Middle frontal gyrus (tissue), 1 donor: ENCODE data around the gene MALT1.
"Not testable (repeated sequence)": the region's sequence is repeated elsewhere in the genome, so short reads cannot be mapped to it uniquely, and the experiment has no call there.

Source experiments
- DNase-seq: peaks from one replicate; pipeline ENCODE4 v3.0.0-alpha.2; 2015; ENCODE audit warnings: low spot score; ENCODE audit errors: extremely low spot score

The MALT1 gene

DNA sequence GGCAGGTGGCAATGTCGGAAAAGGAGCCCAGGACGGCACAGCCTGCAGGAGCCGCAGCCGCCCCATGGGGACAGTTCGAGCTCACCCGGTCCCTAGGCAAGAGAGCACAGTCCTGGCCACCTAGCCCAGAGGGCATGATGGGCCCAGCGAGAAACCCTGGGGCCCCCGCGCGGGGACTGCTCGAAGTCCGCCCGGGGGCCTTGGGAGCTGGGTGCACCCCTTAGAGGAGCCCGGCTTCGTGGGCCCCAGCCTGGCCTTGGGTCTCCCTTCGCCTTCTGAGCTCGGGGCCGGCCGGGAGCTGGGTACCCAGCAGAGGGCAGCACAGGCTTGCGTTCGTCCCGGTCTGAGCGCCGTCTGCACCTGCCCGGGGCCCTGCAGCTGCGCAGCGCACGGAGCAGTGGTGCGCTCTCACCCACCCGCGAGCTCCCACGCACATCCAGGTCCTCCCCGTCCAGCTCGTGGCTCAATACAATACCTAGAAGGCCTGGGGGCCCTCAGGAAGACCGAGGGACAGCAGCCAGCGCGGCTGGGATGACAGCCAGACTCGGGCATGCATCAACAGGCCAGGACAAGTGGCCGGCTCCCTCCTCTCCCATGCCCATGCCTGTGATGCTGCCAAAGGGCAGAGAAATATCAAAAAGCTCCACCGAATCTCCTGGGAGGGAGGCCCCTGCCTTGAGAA, 97.2 kb downstream of the MALT1 start:
- DNase-seq = peak; percentile 48

DNA sequence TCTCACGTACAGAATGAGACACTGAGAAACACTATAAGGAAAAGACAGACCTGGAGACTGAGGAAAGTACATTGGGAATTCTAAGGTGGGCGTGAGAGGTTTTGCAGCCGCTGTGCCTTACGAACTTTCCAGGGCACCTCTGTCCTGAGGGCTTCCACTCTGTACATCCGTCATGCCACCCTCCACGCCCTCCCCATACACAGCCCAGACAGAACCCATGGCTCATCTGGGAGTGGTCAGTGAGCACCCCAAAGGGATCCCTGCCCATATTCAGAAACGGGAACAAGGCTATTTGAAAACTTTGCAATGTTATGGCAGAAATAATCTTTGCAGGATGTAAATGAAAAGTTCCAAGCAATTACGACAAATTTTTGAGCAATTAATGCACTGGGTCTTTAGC, 98.1 kb downstream of the MALT1 start:
- no peak for DNase-seq

DNA sequence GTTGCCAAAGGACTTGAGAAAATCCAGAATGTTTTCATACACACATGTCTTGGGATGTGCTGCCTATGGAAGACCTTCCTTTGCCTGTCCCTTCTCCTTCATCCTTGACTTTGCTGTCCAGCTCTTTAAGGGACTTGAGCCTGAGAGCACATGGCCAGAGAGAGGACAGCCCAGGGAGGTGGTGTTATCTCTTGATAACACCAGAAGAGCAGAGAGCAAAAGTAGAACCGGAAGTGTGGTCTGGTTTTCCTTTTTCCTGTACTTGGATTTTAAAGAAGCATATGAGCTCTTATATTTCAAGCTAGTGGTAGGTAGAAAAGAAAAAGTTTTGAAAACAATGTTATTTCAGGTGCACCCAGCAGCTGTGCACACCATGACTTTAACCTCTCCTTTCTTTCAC, 99.3 kb downstream of the MALT1 start:
- DNase-seq = no peak

DNA sequence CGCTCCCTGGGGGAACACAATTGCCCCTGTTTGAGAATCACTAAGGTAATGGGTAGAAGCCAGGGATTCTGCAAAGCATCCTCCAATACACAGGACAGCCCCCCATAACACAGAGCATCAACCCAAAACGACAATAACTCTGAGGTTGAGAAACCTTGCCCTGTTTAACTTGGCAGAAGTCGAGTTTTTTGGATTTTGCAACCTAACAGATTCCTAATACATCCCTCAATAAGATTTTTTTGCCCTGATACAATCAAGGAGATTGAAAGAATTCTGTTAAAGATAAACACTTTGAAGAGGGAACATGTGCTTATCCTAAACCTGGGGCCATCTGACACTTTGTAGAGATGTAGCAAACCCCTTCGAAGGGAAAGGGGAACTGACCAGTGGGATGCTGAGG, 100.9 kb downstream of the MALT1 start:
- no peak for DNase-seq

DNA sequence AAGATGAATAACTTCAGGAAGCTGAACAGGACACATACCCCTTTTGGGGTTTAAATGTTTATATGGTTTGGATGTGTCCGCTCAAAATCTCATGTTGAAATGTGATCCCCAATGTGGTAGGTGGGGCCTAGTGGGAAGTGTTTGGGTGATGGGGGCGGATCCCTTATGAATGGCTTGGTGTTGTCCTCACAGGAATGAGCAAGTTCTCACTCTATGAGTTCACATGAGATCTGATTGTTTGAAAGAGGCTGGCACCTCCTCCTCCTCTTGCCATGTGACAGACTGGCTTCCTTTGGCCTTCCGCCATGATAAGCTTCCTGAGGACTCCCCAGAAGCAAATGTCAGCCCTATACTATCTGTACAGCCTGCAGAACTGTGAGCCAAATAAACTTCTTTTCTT, 104.8 kb downstream of the MALT1 start:
- DNase-seq = no peak

- DNase-seq = not testable (repeated sequence)
Observed at GRCh38 chr18:58776541-58776940, 105.3 kb downstream of the MALT1 start.

DNA sequence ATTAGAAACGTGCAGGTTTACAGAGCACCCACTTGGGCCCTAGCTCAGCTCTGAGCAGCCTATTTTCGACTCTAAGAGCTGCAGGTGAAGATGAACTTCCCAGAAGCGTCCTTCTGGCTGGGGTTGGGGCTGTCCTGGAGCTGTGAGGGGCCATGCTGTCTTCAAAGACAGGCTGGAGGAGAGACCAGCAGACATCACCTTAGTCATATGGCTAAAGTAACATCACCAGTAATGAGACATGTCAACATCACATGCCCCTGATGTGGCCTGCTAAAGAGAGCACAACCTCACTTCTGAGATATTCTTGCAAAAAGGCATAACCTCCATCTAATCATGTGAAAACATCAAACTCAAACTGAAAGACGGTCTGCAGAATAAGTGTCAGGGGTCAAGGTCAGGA, 106.2 kb downstream of the MALT1 start:
- DNase-seq = no peak

GRCh38 chr18:58779529-58779928, 108.3 kb downstream of the MALT1 start:
- no peak for DNase-seq

DNA sequence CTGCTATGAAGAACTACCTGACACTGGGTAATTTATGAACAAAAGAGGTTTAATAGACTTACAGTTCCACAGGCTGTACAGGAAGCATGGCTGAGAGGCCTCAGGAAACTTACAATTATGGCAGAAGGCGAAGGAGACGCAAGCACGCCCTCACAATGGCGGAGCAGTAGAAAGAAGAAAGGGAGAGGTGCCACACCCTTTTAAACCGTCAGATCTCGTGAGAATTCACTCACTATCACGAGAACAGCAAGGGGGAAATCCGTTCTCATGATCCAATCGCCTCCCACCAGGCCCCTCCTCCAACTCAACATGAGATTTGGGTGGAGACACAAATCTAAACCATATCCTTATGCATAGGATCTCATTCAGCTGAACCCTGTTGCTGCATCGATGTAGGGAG, 108.8 kb downstream of the MALT1 start:
- no peak for DNase-seq

- peak; percentile 90 for DNase-seq
Observed at GRCh38 chr18:58781627-58782194, 110.4 kb downstream of the MALT1 start.

- no peak for DNase-seq
Observed at GRCh38 chr18:58784601-58785137, 113.4 kb downstream of the MALT1 start.

DNA sequence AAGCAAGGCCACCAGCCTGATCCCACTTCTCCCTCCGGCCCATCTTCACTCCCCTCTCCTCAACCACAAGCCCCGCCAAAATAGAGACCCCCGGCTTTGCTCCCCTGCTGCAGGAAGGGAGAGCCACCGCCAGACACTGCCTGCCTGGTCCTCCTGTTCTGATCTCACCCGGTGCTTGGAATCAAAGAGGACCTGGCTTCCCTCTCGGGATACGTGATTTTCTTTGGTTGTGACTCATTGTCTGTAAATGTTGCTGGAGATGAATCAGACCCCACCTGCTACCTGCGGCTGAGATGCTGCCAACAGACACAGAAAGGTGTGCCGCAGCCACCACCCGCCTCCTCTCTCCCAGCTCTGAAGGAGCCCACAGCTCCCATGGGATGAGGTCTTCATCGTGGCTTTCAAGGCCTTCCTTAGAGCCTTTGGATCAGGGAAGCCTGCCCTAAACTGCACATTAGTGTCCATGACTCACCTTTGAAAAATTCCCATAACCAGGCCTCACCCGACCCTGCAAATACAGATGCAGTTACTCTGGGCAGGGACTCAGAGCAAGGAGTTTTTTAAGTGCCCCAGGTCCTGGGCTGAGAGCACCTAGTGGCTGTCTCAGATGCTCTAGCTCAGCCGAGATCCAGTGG, 114.0 kb downstream of the MALT1 start:
- DNase-seq = no peak

GRCh38 chr18:58785870-58786269, 114.6 kb downstream of the MALT1 start:
- DNase-seq = no peak

DNA sequence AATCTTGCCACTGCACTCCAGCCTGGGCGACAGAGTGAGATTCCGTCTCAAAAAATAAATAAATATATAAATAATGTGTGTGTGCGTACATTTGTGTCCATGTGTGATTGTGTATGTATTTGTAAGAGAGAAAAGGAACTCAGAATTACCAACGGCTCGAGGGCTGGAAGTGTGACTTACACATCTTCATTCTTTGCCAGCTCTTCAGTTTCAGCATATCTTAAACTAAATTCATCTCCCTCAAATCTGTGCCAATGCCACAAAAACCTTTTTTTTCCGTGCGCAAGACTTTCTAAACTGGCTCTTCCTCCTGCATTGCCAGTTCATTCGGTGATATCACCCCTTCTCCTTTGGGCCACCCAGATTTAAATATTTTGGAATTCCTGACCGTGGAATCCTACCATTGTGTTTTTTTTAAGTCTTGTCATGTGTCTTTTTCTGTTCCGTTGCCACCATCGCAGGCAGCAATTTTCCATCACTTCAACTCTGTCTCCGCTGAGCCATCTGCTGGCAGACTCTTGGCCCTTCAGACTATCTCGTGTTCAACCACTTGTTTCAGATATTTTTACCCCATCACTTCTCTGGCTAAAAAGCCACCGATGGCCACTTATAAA, 116.4 kb downstream of the MALT1 start:
- DNase-seq = peak; percentile 33

GRCh38 chr18:58788470-58788869, 117.2 kb downstream of the MALT1 start:
- no peak for DNase-seq

DNA sequence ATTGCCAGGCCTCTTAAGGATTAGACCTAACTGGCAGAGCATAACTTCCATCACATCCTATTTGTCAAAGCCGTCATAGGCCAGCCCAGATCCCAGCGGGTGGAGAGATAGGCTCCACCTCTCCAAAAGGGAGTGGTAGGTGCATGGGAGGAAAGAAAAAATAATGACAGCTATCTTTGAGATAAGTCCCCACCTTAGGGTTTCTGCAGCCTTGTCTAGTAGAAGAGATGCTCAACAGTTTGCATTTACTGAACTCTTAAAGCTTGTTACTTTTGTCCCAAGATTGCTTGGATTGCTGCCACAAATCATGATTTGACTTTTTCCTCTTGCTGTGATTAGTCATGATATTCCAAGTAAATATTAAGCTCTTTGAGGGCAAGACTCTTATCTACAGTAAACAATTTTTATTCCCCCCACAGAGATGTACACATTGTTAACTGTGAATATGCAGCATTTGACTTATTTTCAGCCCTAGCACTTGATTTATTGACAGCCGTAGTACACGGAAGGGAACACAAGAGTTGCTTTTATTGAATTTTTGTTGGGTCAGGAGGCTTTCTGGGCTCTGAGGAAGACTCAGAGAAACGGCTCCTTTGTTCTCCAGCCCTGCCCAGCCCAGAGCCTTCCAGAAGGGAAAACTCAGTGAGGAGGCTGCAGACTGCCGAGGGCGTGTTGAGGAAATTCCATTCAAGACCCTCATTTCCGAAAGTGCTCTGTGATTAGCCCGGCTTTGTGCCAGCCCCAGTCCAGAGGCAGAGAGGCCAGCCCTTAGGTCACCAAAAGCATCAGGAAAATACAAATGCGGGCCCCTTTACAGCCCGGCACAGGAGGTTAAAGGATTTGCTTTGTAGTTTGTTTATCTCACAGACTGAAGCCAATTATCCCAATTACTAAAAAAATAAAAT, 118.0 kb downstream of the MALT1 start:
- no peak for DNase-seq

DNA sequence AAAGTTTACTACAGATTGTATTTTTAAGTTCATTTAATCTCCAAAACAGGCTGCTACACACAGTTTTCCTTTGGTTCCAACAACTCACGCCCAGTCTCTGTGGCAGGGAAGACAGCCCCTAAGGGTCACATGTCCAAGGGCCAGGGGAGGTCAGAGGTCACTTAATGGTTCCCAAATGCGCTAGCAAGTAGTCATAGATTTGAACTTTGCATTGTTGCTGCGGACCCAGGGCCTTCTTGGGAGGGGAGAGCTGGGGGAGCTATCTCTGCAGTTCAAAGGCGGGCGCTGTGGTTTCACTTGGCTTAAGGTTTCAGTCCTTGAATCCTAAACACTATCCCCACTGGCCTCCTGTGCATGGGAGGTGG, 118.6 kb downstream of the MALT1 start:
- no peak for DNase-seq

DNA sequence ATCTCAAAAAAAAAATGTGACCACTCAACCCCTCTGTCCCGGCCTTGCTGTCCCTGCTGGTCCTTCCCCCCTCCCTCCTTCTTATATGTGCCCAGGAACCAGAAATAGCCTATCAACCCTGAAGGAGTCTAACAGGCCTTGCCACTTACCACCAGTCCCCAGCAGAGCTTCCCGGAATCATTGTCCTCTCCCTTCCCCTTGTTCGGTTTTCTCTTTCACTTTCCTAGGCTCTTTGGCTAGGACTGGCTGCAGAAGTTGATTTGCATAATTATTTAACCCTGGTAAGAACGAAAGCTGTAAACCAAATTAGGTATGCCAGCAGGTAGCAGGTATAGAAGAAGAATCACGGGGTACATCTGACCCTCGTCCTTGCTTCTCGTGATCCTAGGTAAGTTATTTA, 120.8 kb downstream of the MALT1 start:
- DNase-seq = no peak

- DNase-seq = no peak
Observed at GRCh38 chr18:58793361-58793760, 122.1 kb downstream of the MALT1 start.

GRCh38 chr18:58796220-58796619, 125.0 kb downstream of the MALT1 start:
- DNase-seq = no peak

DNA sequence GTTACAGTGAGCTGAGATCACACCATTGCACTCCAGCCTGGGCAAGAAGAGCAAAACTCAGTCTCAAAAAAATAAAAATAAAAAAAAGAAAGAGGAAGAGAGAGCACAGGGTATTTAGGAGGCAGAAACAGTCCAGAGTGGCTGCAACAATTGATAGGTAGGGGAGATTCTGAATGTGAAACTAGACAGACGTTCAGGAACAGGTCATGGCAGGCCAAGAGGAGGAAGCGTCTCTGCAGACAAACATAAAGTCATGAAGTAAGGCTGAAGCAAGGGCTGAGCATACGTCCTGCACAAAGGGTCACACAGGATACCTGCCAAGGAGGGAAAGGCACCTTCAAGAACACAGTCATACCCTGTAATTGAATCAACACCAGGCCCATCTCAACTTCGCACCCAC, 129.3 kb downstream of the MALT1 start:
- DNase-seq = no peak
